ENCODE data around the gene KCTD2. TPM values are rescaled to one million over a fixed set of nuclear protein-coding genes. Genes with fewer than 3 reads are reported as not detected.
"Not testable (repeated sequence)": the region's sequence is repeated elsewhere in the genome, so short reads cannot be mapped to it uniquely, and the experiment has no call there.

The KCTD2 gene
- total and polyA plus RNA-seq, 5 donors from 2014 or later, result 5.8 to 23.4 (median 8.5) TPM

GRCh38 chr17:75036643-75037268 is 10.3 kb upstream of the KCTD2 start:
- H3K4me1 Mint-ChIP-seq, result peaks cover 14 to 69% (median 36%) of the 10 kb centered on the region in 4 donors

GRCh38 chr17:75039238-75039637 is 7.8 kb upstream of the KCTD2 start:
- H3K36me3 ChIP-seq (ENCODE audit: control insufficient read depth, insufficient read depth, low read length), result peaks cover 23% of the 10 kb centered on the region
- ATAC-seq (ENCODE audit: low read depth in 2 of 2), result no peak
- peaks cover 0 to 5% (median 0%) of the 10 kb centered on the region in 7 donors for H3K9me3 Mint-ChIP-seq
- peaks cover 24% of the 10 kb centered on the region for H3K4me1 ChIP-seq (ENCODE audit: control insufficient read depth, insufficient read depth, low read length, poor library complexity, severe bottlenecking)
- no peaks in the 10 kb centered on the region for H3K27me3 ChIP-seq (ENCODE audit: control insufficient read depth, insufficient read depth, low read length)
- H3K27ac ChIP-seq (ENCODE audit: insufficient read depth, low read length, poor library complexity, severe bottlenecking), result no peak overlapping the region
- peaks cover 34% of the 10 kb centered on the region for H3K36me3 Mint-ChIP-seq
- H3K4me3 Mint-ChIP-seq, result peak overlapping the region in 2 of 4 donors; percentile 30 to 69
- peaks cover 18% of the 10 kb centered on the region for H3K27me3 Mint-ChIP-seq
- DNase-seq, result no peak
- no peak overlapping the region for H3K4me3 ChIP-seq (ENCODE audit: low read depth, low read length)
- no peaks in the 10 kb centered on the region for H3K9me3 ChIP-seq (ENCODE audit: control insufficient read depth in 2 of 2, low read length in 2 of 2)
- H3K27ac Mint-ChIP-seq, result no peak overlapping the region
- peaks cover 12 to 54% (median 24%) of the 10 kb centered on the region in 4 donors for H3K4me1 Mint-ChIP-seq

More at GRCh38 chr17:75036643-75037268, 10.3 kb upstream of the KCTD2 start:
- H3K9me3 Mint-ChIP-seq, result peaks cover 0 to 9% (median 0%) of the 10 kb centered on the region in 7 donors
- H3K27me3 ChIP-seq (ENCODE audit: control insufficient read depth, insufficient read depth, low read length), result no peaks in the 10 kb centered on the region
- H3K36me3 ChIP-seq (ENCODE audit: control insufficient read depth, insufficient read depth, low read length), result peaks cover 18% of the 10 kb centered on the region
- H3K9me3 ChIP-seq (ENCODE audit: control insufficient read depth in 2 of 2, low read length in 2 of 2), result no peaks in the 10 kb centered on the region
- H3K27ac ChIP-seq (ENCODE audit: insufficient read depth, low read length, poor library complexity, severe bottlenecking), result peak overlapping the region; percentile 72
- peak overlapping the region; percentile 88 to 93 (median 91) for H3K4me3 Mint-ChIP-seq
- H3K4me1 ChIP-seq (ENCODE audit: control insufficient read depth, insufficient read depth, low read length, poor library complexity, severe bottlenecking), result peaks cover 48% of the 10 kb centered on the region
- ATAC-seq (ENCODE audit: low read depth in 2 of 2) (peak; percentile 81 to 87), DNase-seq (peak; percentile 82 to 96 (median 91))
- H3K27ac Mint-ChIP-seq, result peak overlapping the region; percentile 97 to 100 (median 99)
- peaks cover 29% of the 10 kb centered on the region for H3K36me3 Mint-ChIP-seq
- H3K4me3 ChIP-seq (ENCODE audit: low read depth, low read length), result peak overlapping the region; percentile 32
- H3K27me3 Mint-ChIP-seq, result peaks cover 33% of the 10 kb centered on the region

- DNase-seq, result no peak
- Histone ChIP-seq H3K4me1 (ENCODE audit: control insufficient read depth, insufficient read depth, low read length, poor library complexity, severe bottlenecking) (peaks cover 8% of the 10 kb centered on the region), H3K9me3 (ENCODE audit: control insufficient read depth in 2 of 2, low read length in 2 of 2) (no peaks in the 10 kb centered on the region), H3K36me3 (ENCODE audit: control insufficient read depth, insufficient read depth, low read length) (peaks cover 23% of the 10 kb centered on the region), H3K4me3 (ENCODE audit: low read depth, low read length) (no peak overlapping the region), H3K27me3 (ENCODE audit: control insufficient read depth, insufficient read depth, low read length) (no peaks in the 10 kb centered on the region), H3K27ac (ENCODE audit: insufficient read depth, low read length, poor library complexity, severe bottlenecking) (no peak overlapping the region)
- Mint-ChIP-seq H3K9me3 (no peaks in the 10 kb centered on the region), H3K4me3 (peak overlapping the region in 2 of 4 donors; percentile 43 to 63), H3K36me3 (peaks cover 30% of the 10 kb centered on the region), H3K27ac (peak overlapping the region in 1 of 3 donors; percentile 6), H3K27me3 (peaks cover 6% of the 10 kb centered on the region), H3K4me1 (peaks cover 7 to 54% (median 23%) of the 10 kb centered on the region in 4 donors)
- ATAC-seq (ENCODE audit: low read depth in 2 of 2), result no peak
Measured at GRCh38 chr17:75041656-75042280, 5.3 kb upstream of the KCTD2 start.

- not testable (repeated sequence) for H3K9me3 Mint-ChIP-seq
- H3K36me3 Mint-ChIP-seq, result peaks cover 27% of the 10 kb centered on the region
- H3K4me1 Mint-ChIP-seq, result peaks cover 11 to 59% (median 32%) of the 10 kb centered on the region in 4 donors
Measured at GRCh38 chr17:75043789-75044188, 3.2 kb upstream of the KCTD2 start.

GRCh38 chr17:75044716-75045115 is 2.3 kb upstream of the KCTD2 start:
- Histone ChIP-seq H3K27ac (ENCODE audit: insufficient read depth, low read length, poor library complexity, severe bottlenecking) (no peak overlapping the region), H3K4me1 (ENCODE audit: control insufficient read depth, insufficient read depth, low read length, poor library complexity, severe bottlenecking) (peaks cover 25% of the 10 kb centered on the region), H3K27me3 (ENCODE audit: control insufficient read depth, insufficient read depth, low read length) (no peaks in the 10 kb centered on the region), H3K9me3 (ENCODE audit: control insufficient read depth in 2 of 2, low read length in 2 of 2) (no peaks in the 10 kb centered on the region), H3K36me3 (ENCODE audit: control insufficient read depth, insufficient read depth, low read length) (peaks cover 21% of the 10 kb centered on the region), H3K4me3 (ENCODE audit: low read depth, low read length) (no peak overlapping the region)
- ATAC-seq (ENCODE audit: low read depth in 2 of 2) (no peak), DNase-seq (no peak)
- H3K4me1 Mint-ChIP-seq, result peaks cover 17 to 64% (median 40%) of the 10 kb centered on the region in 4 donors
- no peak overlapping the region for H3K27ac Mint-ChIP-seq
- peaks cover 4% of the 10 kb centered on the region for H3K27me3 Mint-ChIP-seq
- H3K4me3 Mint-ChIP-seq, result peak overlapping the region; percentile 13 to 97 (median 82)
- no peaks in the 10 kb centered on the region for H3K9me3 Mint-ChIP-seq
- peaks cover 25% of the 10 kb centered on the region for H3K36me3 Mint-ChIP-seq

More at GRCh38 chr17:75043789-75044188, 3.2 kb upstream of the KCTD2 start:
- not testable (repeated sequence) for ATAC-seq (ENCODE audit: low read depth in 2 of 2); H3K27me3 Mint-ChIP-seq; H3K9me3 ChIP-seq (ENCODE audit: control insufficient read depth in 2 of 2, low read length in 2 of 2); H3K4me3 ChIP-seq (ENCODE audit: low read depth, low read length); H3K27ac ChIP-seq (ENCODE audit: insufficient read depth, low read length, poor library complexity, severe bottlenecking); DNase-seq; H3K27me3 ChIP-seq (ENCODE audit: control insufficient read depth, insufficient read depth, low read length)
- H3K27ac Mint-ChIP-seq, result peak overlapping the region in 1 of 3 donors; percentile 60
- H3K36me3 ChIP-seq (ENCODE audit: control insufficient read depth, insufficient read depth, low read length), result peaks cover 23% of the 10 kb centered on the region
- peaks cover 22% of the 10 kb centered on the region for H3K4me1 ChIP-seq (ENCODE audit: control insufficient read depth, insufficient read depth, low read length, poor library complexity, severe bottlenecking)
- H3K4me3 Mint-ChIP-seq, result peak overlapping the region in 2 of 4 donors; percentile 0 to 63

GRCh38 chr17:75045946-75046406 is 1.0 kb upstream of the KCTD2 start:
- Histone ChIP-seq H3K4me3 (ENCODE audit: low read depth, low read length) (peak overlapping the region; percentile 83), H3K36me3 (ENCODE audit: control insufficient read depth, insufficient read depth, low read length) (peaks cover 14% of the 10 kb centered on the region), H3K27ac (ENCODE audit: insufficient read depth, low read length, poor library complexity, severe bottlenecking) (peak overlapping the region; percentile 84), H3K4me1 (ENCODE audit: control insufficient read depth, insufficient read depth, low read length, poor library complexity, severe bottlenecking) (peaks cover 25% of the 10 kb centered on the region)
- not testable (repeated sequence) for DNase-seq; H3K27me3 ChIP-seq (ENCODE audit: control insufficient read depth, insufficient read depth, low read length); H3K27me3 Mint-ChIP-seq; H3K9me3 ChIP-seq (ENCODE audit: control insufficient read depth in 2 of 2, low read length in 2 of 2); ATAC-seq (ENCODE audit: low read depth in 2 of 2); H3K9me3 Mint-ChIP-seq
- peaks cover 20% of the 10 kb centered on the region for H3K36me3 Mint-ChIP-seq
- peaks cover 17 to 60% (median 39%) of the 10 kb centered on the region in 4 donors for H3K4me1 Mint-ChIP-seq
- H3K4me3 Mint-ChIP-seq, result peak overlapping the region; percentile 90 to 99 (median 97)
- peak overlapping the region; percentile 93 to 98 (median 98) for H3K27ac Mint-ChIP-seq

- Histone ChIP-seq H3K9me3 (ENCODE audit: control insufficient read depth in 2 of 2, low read length in 2 of 2) (no peaks in the 10 kb centered on the region), H3K4me1 (ENCODE audit: control insufficient read depth, insufficient read depth, low read length, poor library complexity, severe bottlenecking) (peaks cover 25% of the 10 kb centered on the region), H3K36me3 (ENCODE audit: control insufficient read depth, insufficient read depth, low read length) (peaks cover 11% of the 10 kb centered on the region), H3K4me3 (ENCODE audit: low read depth, low read length) (peak overlapping the region; percentile 72), H3K27me3 (ENCODE audit: control insufficient read depth, insufficient read depth, low read length) (no peaks in the 10 kb centered on the region), H3K27ac (ENCODE audit: insufficient read depth, low read length, poor library complexity, severe bottlenecking) (peak overlapping the region; percentile 49)
- Mint-ChIP-seq H3K36me3 (peaks cover 17% of the 10 kb centered on the region), H3K4me3 (peak overlapping the region; percentile 95 to 99 (median 98)), H3K9me3 (no peaks in the 10 kb centered on the region), H3K4me1 (peaks cover 17 to 63% (median 41%) of the 10 kb centered on the region in 4 donors), H3K27ac (peak overlapping the region; percentile 90 to 99 (median 97)), H3K27me3 (peaks cover 4% of the 10 kb centered on the region)
- peak in 1 of 3 donors; percentile 33 for DNase-seq
- peak in 1 of 2 donors; percentile 0 for ATAC-seq (ENCODE audit: low read depth in 2 of 2)
Measured at GRCh38 chr17:75047398-75048098, 523 bp downstream of the KCTD2 start.
